HG03108 (cell line): ENCODE data around the gene FAM171A2.

ENCODE experiments used
- ATAC-seq: cut with Tn5 transposase; IDR thresholded peaks from one replicate; pipeline ENCODE4 v1.9.1; 2021; ENCODE audit warnings: moderate library complexity; ENCODE audit not compliant: unreplicated experiment

Gene FAM171A2

GRCh38 chr17:44362459-44362948, 1.1 kb downstream of the FAM171A2 start:
- no peak for ATAC-seq

GRCh38 chr17:44361292-44362260, 2.1 kb downstream of the FAM171A2 start:
- ATAC-seq = no peak

- no peak for ATAC-seq
Measured at GRCh38 chr17:44360826-44361225, 2.8 kb downstream of the FAM171A2 start.

GRCh38 chr17:44360144-44360533, 3.5 kb downstream of the FAM171A2 start:
- ATAC-seq = no peak

- ATAC-seq = no peak
Measured at GRCh38 chr17:44359458-44360143, 4.1 kb downstream of the FAM171A2 start.

- ATAC-seq = no peak
Measured at GRCh38 chr17:44359006-44359405, 4.6 kb downstream of the FAM171A2 start.

- no peak for ATAC-seq
Measured at GRCh38 chr17:44358066-44358465, 5.6 kb downstream of the FAM171A2 start.

GRCh38 chr17:44356241-44356640, 7.4 kb downstream of the FAM171A2 start:
- ATAC-seq = no peak

- no peak for ATAC-seq
Measured at GRCh38 chr17:44355642-44356099, 8.0 kb downstream of the FAM171A2 start.

- no peak for ATAC-seq
Measured at GRCh38 chr17:44354582-44355561, 8.8 kb downstream of the FAM171A2 start.

GRCh38 chr17:44353672-44354331, 9.9 kb downstream of the FAM171A2 start:
- no peak for ATAC-seq

- no peak for ATAC-seq
Measured at GRCh38 chr17:44352828-44353671, 10.6 kb downstream of the FAM171A2 start.

- no peak for ATAC-seq
Measured at GRCh38 chr17:44351961-44352827, 11.5 kb downstream of the FAM171A2 start.

GRCh38 chr17:44351464-44351863, 12.2 kb downstream of the FAM171A2 start:
- no peak for ATAC-seq

- ATAC-seq = no peak
Measured at GRCh38 chr17:44350733-44351226, 12.9 kb downstream of the FAM171A2 start.

GRCh38 chr17:44349553-44350070, 14.0 kb downstream of the FAM171A2 start:
- ATAC-seq = no peak

- ATAC-seq = no peak
Measured at GRCh38 chr17:44348988-44349364, 14.7 kb downstream of the FAM171A2 start.
